ENCODE measurements around the gene PNPLA3. TPM values are rescaled to one million over a fixed set of nuclear protein-coding genes. Genes with fewer than 3 reads are reported as not detected.

PNPLA3 gene
- total and polyA plus RNA-seq, 2 donors from 2014 or later: 0.54 to 1.2 TPM

- Histone ChIP-seq H3K27me3 (ENCODE audit: control insufficient read depth, insufficient read depth, low read length) (no peaks in the 10 kb centered on the region), H3K27ac (ENCODE audit: low read depth in 2 of 2, low read length in 2 of 2) (no peak overlapping the region)
Observed at GRCh38 chr22:43948836-43949406, 25.3 kb downstream of the PNPLA3 start.

GRCh38 chr22:43951391-43951790 lies 27.8 kb downstream of the PNPLA3 start:
- H3K27me3 ChIP-seq (ENCODE audit: control insufficient read depth, insufficient read depth, low read length): no peaks in the 10 kb centered on the region
- H3K4me3 ChIP-seq (ENCODE audit: low read length in 3 of 3): no peak overlapping the region
- H3K9me3 ChIP-seq (ENCODE audit: control insufficient read depth in 2 of 3, insufficient read depth in 1 of 3, low read length in 3 of 3): no peaks in the 10 kb centered on the region
- H3K9ac ChIP-seq (ENCODE audit: low read length in 3 of 3): no peak overlapping the region
- FAIRE-seq: no peak
- no peaks in the 10 kb centered on the region for H3K36me3 ChIP-seq (ENCODE audit: control insufficient read depth in 2 of 3, insufficient read depth in 3 of 3, low read length in 3 of 3)
- DNase-seq: no peak
- intact Hi-C loops (cut with DNase I): no loop called here
- no peak overlapping the region for H3K27ac ChIP-seq (ENCODE audit: low read depth in 2 of 2, low read length in 2 of 2)
- no peak for TF ChIP-seq CTCF (IDR thresholded peaks at IDR 0.05; ENCODE audit: borderline replicate concordance, extremely low read depth, insufficient read depth)
- peaks cover 0 to 10% (median 2%) of the 10 kb centered on the region in 3 donors for H3K4me1 ChIP-seq (ENCODE audit: control insufficient read depth in 2 of 3, insufficient read depth in 2 of 3, low read depth in 1 of 3, low read length in 3 of 3)

More at GRCh38 chr22:43948836-43949406, 25.3 kb downstream of the PNPLA3 start:
- Histone ChIP-seq H3K4me1 (ENCODE audit: control insufficient read depth in 2 of 3, insufficient read depth in 2 of 3, low read depth in 1 of 3, low read length in 3 of 3) (no peaks in the 10 kb centered on the region), H3K4me3 (ENCODE audit: low read length in 3 of 3) (no peak overlapping the region), H3K9ac (ENCODE audit: low read length in 3 of 3) (no peak overlapping the region), H3K9me3 (ENCODE audit: control insufficient read depth in 2 of 3, insufficient read depth in 1 of 3, low read length in 3 of 3) (no peaks in the 10 kb centered on the region), H3K36me3 (ENCODE audit: control insufficient read depth in 2 of 3, insufficient read depth in 3 of 3, low read length in 3 of 3) (peaks cover 0 to 6% (median 0%) of the 10 kb centered on the region in 3 donors)
- FAIRE-seq (no peak), DNase-seq (no peak)
- intact Hi-C loops (cut with DNase I): no loop called here
- no peak for TF ChIP-seq CTCF (IDR thresholded peaks at IDR 0.05; ENCODE audit: borderline replicate concordance, extremely low read depth, insufficient read depth)

GRCh38 chr22:43951966-43952365 lies 28.4 kb downstream of the PNPLA3 start:
- Histone ChIP-seq H3K4me3 (ENCODE audit: low read length in 3 of 3) (no peak overlapping the region), H3K36me3 (ENCODE audit: control insufficient read depth in 2 of 3, insufficient read depth in 3 of 3, low read length in 3 of 3) (no peaks in the 10 kb centered on the region), H3K9me3 (ENCODE audit: control insufficient read depth in 2 of 3, insufficient read depth in 1 of 3, low read length in 3 of 3) (no peaks in the 10 kb centered on the region), H3K27ac (ENCODE audit: low read depth in 2 of 2, low read length in 2 of 2) (no peak overlapping the region), H3K4me1 (ENCODE audit: control insufficient read depth in 2 of 3, insufficient read depth in 2 of 3, low read depth in 1 of 3, low read length in 3 of 3) (peaks cover 0 to 12% (median 7%) of the 10 kb centered on the region in 3 donors), H3K9ac (ENCODE audit: low read length in 3 of 3) (no peak overlapping the region), H3K27me3 (ENCODE audit: control insufficient read depth, insufficient read depth, low read length) (no peaks in the 10 kb centered on the region)
- TF ChIP-seq CTCF (IDR thresholded peaks at IDR 0.05; ENCODE audit: borderline replicate concordance, extremely low read depth, insufficient read depth): no peak
- intact Hi-C loops (cut with DNase I): no loop called here
- FAIRE-seq (no peak), DNase-seq (no peak)

All from kidney (tissue), 14 donors.